NCI-H226 (cell line): Measurements from ENCODE around the gene TFF1.

Experiments
- DNase-seq: peaks from one replicate; pipeline ENCODE4 v3.0.0-alpha.2; 2015

TFF1 gene

GRCh38 chr21:42340187-42341050 lies 25.9 kb downstream of the TFF1 start:
- no peak for DNase-seq

DNA sequence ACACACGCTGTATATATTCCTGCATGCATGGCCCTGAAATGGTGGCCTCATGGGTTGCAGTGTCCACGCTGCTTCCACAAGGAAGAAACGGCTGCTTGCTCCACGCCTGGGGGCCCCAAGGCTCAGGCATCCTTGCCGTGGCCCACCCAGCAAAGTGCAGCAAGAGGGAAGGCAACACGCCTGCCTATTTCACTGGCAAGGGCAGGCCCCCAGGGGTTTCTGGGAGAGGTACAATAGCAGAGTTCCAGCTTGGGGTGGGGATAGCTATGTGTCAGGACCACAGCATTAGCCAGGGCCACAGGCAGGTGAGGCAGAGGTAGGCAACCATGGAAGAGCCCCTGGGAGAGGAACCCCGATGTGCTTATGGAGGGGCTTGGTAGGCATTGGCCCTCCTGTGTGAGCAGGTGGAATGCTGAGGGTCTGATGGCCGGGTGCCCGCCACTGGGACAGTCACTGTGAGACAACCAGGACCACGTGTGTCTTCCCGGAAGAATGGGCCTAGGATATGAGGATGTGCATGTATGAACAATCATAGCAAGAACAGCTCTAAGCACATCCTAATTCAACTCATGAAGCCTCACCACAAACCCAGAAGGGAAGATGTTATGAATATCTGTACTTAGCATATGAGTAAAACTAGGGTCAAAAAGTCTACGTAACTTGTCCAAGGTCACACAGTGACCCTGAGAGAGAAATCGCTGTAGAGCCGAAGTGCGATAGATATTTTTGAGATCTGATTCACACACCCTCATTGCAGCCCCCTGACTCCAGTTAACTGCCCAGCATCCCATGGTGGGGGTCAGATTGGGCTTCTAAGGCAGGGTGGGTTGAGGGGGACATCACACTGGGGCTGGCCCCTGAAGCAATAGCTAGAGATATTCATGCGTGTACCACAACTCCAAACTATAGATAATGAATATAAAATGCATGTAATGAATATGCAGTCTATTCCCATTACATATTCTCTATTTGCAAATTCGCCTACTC lies 27.3 kb downstream of the TFF1 start:
- no peak for DNase-seq

- no peak for DNase-seq
Observed at GRCh38 chr21:42337830-42338728, 28.3 kb downstream of the TFF1 start.

DNA sequence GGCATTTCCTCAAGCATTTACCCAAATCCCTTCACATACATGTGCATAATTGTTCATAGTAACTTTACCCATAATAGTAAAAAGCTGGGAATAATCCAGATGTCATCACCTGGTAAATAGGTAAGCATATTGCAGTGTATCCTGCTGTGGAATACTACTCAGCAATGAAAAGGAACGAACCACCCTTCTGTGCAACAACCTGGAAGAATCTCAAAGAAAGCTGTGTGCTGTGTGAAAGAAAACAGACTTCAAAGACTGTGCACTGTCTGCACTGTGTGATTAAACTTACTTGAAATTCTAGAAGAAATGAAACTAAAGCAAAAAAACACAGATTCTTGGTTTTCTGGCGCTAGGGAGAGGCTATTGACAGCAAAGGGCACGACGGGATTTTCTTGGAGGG lies 29.1 kb downstream of the TFF1 start:
- no peak for DNase-seq

DNA sequence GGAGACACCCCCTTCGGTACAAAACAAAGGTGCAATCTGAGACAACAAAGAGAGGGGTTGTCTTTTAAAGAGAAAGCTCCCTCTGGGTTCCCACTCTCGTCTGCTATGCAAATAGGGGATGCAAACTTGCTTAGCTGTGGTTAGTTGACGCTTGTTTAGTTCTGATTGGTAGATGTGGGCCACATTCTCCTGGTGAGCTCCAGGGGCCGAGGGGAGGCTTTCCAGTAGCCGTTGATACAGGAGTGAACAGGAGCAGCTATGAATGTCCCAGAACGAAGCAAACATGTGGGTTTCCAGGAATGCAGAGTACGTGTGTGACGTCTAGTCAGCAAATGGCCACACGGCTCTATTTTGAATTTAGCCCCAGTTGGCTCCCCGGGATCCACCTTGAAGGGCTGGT lies 30.3 kb downstream of the TFF1 start:
- DNase-seq: no peak

GRCh38 chr21:42332557-42333317 lies 33.6 kb downstream of the TFF1 start:
- no peak for DNase-seq

DNA sequence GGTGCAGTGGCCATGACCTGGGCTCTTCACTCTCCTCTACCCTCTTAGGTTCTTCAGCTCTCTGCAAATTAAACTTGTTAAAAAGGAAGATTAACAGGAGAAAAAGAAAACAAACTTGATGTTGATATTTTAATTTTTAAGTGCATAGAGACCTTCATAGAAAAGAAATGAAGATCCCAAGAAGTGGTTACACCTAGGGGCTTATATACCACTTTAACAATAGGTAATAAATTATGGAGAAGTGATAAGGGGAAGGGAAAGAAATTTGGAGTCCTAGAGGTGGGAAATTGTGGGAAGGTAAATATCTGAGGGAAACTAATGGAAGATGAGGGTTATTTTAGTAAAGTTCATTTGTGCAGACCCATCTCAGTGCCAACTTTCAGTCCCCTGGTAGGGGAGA lies 34.7 kb downstream of the TFF1 start:
- DNase-seq: no peak

DNA sequence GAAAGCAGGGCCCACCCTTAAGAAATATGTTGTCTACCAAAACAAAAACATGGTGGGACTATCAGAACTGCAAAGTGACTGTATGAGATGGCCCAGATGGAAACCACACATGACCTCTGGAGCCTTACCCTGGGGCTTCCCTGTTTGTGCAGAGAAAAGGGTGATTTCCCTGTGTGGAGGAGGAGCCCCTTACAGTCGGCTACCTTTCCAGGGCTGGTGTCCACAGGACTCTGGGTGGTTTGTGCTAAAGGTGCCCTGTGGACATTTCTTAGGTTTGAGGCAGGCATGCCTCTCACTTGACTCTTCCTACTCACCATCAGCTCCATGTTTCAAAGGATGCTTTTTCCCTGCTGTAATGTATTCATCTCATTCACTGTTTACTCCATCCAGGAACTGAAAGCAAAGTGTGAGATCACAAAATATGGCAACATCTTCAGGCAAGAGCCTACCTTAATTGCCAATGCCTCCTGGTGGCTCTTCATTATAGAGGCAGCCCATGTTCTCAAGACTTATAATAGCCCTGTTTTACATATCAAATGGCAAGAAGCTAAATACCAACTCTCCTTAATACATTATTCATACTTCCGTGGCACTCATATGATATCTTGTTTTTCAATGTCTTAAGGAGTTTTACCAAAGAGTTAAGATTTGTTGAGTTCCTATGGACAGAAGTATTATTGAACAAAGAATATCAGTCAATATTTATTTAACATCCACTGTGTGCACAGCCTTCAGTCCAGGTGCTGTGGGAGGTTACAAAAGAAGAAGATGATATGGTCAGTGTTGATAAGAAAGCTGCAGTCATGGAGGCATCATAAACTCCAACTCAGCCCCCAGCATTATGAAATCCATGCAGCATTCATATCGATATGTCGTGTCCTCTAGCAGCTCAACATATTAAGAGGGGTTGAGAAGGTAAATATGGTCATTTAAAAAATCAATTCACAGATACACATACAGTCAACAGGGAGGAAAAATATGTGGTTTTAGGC lies 35.7 kb downstream of the TFF1 start:
- DNase-seq: no peak

DNA sequence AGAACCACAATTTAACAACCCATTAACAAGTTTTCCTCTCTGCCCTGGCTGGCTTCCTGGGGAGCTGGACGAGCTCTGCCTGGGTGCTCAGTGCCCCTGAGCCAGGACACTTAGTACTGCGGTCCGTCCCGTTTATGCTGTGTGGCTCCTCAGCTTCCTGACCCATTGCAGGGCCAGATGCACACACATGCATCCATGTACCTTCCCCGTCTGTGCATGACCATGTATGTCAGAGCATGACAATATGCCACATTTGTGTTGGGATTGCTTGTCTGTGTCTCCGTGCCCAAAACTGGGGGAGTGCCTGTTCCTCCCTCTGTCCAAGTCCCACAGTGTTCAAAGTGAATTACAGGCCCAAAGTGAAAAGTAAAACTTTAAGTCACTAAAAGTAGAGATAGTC lies 41.4 kb downstream of the TFF1 start:
- no peak for DNase-seq

GRCh38 chr21:42321845-42322244 lies 44.5 kb downstream of the TFF1 start:
- DNase-seq: no peak

- DNase-seq: no peak
Observed at GRCh38 chr21:42321231-42321630, 45.1 kb downstream of the TFF1 start.

- DNase-seq: no peak
Observed at GRCh38 chr21:42320791-42321190, 45.5 kb downstream of the TFF1 start.

GRCh38 chr21:42319851-42320572 lies 46.3 kb downstream of the TFF1 start:
- DNase-seq: no peak

- DNase-seq: no peak
Observed at GRCh38 chr21:42319376-42319775, 47.0 kb downstream of the TFF1 start.

GRCh38 chr21:42317826-42318746 lies 48.2 kb downstream of the TFF1 start:
- DNase-seq: no peak

GRCh38 chr21:42317341-42317741 lies 49.0 kb downstream of the TFF1 start:
- DNase-seq: no peak

DNA sequence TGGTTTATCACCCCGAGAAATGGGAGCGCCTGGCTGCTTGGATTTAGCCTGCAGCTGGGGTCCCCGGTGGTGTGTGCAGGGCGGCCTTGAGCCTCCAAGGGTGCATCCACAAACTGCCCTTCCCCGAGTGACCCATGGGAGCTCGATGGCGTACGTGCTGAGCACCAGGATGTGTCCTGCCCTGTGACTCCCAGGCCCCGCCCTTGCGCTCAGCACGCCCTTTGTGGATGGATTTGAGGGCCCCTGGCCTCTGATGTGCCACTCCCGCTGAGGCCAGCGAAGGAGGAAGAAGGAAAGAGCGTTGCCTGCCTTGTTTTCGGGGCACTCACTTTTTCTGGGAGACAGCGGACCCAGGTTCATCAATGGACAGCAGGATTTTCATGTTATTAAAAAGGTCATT lies 49.4 kb downstream of the TFF1 start:
- DNase-seq: no peak

- DNase-seq: no peak
Observed at GRCh38 chr21:42315296-42315891, 50.9 kb downstream of the TFF1 start, which contains the start of gene TFF3. TFF3 (minus strand) TSS chr21:42315409; CDS start chr21:42315374, 35 bp downstream.
